ENCODE results near the gene PIH1D1.

PIH1D1 gene

DNA sequence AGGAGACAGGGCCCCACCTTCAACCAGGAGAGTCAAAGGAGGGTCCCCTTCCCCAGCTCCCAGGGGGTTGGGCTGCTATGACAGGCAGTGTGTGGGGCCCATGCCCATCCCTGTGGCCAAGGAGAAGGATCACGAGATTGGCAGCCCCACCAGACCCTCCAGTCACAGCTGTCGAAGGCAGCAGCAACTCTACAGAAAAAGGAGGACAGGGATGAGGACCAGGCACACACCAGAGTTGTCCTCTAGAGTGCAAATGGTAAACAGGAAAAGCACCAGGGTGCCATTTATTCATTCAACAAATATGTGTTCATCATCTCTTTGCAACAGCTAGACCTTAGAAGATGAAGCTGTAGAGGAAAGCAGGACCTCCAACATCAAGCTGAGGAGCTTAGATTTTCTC, 32.4 kb downstream of the PIH1D1 start:
- DNase-seq (ENCODE audit: low spot score) = no peak

- no peak for DNase-seq (ENCODE audit: low spot score)
Measured at GRCh38 chr19:49418511-49418910, 33.1 kb downstream of the PIH1D1 start.

DNA sequence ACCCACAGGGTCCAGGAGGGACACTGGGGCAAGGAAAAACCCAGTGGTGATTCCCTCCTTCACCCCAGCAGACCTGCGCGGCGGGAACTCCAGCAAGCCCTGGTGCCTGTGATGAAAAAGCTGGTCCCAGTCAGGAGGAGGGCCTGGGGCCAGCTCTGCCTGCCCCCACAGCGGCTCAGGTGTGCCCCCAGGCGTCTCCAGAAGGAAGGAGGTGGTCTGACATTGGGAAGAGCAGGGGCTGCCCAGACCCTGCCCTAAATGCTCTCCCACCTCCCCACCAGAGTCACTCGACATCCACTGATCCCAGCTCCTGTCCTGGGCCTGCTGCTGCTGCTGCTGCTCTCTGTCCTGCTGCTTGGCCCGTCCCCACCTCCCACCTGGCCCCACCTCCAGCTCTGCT, 34.5 kb downstream of the PIH1D1 start:
- no peak for DNase-seq (ENCODE audit: low spot score)

- no peak for DNase-seq (ENCODE audit: low spot score)
Measured at GRCh38 chr19:49415810-49416200, 35.8 kb downstream of the PIH1D1 start.

- no peak for DNase-seq (ENCODE audit: low spot score)
Measured at GRCh38 chr19:49415102-49415809, 36.4 kb downstream of the PIH1D1 start.

DNA sequence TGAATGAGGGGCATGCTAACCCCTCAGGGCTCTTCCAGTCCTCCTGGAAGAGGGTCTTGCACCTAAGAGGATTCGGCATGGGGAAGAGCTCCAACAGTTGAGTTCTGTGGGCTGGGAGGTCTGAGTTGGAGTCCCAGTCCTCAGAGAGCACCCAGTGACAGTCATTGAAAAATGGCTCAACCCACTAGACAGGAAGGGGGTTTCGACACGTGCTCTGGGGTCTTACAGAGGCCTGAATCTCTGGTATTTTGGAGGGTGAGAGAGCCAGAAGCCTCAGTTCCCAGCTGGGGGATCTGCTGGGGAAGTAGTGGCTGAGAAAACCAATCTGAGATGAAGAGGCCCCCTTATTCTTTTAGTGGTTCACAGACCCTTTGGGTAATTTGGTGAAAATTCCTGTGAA, 37.4 kb downstream of the PIH1D1 start:
- no peak for DNase-seq (ENCODE audit: low spot score)

GRCh38 chr19:49413348-49413747, 38.3 kb downstream of the PIH1D1 start:
- DNase-seq (ENCODE audit: low spot score) = no peak

GRCh38 chr19:49411681-49412326, 39.8 kb downstream of the PIH1D1 start:
- no peak for DNase-seq (ENCODE audit: low spot score)

DNA sequence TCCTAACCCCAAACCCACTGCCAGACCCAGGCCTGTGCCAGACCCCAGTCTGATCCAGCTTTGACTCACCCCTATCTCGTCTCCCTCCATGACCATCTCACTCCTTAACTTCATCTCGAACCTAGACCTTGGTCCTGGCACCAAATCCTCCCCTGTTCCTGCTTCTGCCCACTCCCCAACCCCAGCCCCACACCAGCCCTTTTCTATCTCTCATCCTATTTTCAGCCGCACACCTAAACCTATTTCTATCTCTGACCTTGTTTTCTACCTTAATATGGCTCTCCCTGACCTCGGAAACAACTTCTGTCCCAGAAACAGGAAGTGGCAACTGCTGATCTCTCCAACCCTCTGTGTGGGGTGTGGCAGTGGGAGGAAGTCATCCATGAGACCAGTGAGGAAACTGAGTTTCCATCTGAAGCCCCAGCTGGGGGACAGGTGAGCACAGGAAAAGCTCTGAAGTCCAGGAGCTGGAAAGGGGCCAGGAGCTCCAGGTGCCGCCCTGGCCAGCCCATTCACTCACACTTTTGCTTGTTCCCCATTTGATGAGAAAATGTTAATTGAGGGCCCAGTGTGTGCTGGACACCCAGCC, 42.1 kb downstream of the PIH1D1 start:
- DNase-seq (ENCODE audit: low spot score) = no peak

GRCh38 chr19:49408816-49409440, 42.7 kb downstream of the PIH1D1 start:
- DNase-seq (ENCODE audit: low spot score) = no peak

DNA sequence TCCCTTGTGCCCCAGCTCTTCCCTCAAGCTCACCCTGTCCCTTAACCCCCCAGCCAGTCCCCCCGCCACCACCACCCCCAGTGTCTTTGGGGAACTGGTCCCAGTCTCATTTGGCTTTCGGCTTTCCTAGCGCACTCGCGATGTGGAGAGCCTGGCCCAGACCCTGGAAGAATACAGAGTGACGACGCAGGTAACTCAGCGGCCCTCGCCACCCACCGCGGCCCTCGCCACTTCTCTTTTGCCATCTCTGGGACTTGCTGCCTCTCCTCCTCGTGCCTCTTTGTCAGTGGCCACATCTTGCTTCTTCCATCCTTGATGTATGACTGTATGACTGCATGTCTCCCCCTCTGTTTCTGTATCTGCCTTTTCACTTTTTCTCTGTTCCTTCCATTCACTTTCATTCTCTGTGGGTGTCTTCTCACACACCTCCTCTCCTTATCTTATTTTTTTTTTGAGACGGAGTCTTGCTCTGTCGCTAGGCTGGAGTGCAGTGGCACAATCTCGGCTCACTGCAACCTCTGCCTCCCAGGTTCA, 44.1 kb downstream of the PIH1D1 start:
- no peak for DNase-seq (ENCODE audit: low spot score)

DNA sequence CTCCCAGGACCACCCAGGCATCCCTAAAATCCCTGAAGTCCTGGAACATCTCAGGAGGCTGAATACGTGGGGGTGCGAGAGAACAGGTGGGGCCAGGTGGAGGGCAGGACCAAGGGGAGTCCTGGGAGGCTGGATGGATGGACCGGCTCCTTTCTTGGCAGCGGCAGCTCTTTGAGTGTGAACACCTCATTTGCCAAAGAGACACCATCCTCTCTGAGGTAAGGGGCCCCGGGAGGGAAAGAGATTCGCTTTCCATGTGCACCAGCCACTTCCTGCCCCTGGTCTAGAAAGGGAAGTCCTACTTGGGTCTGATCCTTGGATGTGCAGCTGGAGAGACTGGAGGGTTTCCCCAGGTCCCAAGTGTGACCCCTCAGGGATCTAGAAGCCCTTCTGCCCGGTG, 44.5 kb downstream of the PIH1D1 start:
- no peak for DNase-seq (ENCODE audit: low spot score)

DNA sequence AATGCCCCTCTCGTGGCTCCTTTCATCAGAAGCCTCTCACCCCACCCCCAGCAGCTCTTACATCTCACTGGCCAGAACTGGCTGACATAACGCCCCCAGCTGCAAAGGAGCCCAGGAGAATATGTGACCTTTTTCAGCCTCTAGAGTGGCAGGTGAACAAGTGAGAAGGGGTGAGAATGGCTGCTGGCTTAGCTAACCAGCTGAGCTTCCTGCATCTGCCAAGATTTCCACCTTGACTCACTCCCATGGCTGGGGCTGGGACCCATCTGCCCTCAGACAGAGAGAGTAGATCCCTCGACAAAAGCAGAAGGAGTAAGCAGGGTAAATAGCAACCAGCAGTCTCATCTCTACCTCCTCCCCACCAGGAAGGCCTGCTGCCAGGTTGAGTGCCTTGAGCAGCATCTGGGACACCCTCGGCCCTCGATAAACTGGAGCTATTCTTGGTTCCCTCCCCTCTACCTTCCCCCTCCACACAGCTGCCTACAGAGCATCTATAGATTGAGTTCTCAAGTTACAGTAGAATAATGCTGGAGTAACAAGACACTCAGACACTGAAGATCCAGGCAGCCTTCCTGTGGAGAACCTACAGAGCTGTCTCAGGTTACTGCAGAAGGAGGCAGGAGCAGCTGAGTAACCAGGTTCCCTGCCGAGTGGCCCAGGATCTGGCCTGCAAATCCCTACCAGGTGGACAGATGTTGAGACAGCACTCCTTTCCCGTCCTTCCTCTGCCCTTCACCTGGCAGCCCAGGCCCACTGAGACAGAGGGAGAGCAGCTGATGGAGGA, 48.0 kb downstream of the PIH1D1 start:
- no peak for DNase-seq (ENCODE audit: low spot score)

GRCh38 chr19:49400029-49400428, 51.6 kb downstream of the PIH1D1 start:
- no peak for DNase-seq (ENCODE audit: low spot score)

- DNase-seq (ENCODE audit: low spot score) = no peak
Measured at GRCh38 chr19:49398931-49399330, 52.7 kb downstream of the PIH1D1 start.

- no peak for DNase-seq (ENCODE audit: low spot score)
Measured at GRCh38 chr19:49398001-49398615, 53.5 kb downstream of the PIH1D1 start.

DNA sequence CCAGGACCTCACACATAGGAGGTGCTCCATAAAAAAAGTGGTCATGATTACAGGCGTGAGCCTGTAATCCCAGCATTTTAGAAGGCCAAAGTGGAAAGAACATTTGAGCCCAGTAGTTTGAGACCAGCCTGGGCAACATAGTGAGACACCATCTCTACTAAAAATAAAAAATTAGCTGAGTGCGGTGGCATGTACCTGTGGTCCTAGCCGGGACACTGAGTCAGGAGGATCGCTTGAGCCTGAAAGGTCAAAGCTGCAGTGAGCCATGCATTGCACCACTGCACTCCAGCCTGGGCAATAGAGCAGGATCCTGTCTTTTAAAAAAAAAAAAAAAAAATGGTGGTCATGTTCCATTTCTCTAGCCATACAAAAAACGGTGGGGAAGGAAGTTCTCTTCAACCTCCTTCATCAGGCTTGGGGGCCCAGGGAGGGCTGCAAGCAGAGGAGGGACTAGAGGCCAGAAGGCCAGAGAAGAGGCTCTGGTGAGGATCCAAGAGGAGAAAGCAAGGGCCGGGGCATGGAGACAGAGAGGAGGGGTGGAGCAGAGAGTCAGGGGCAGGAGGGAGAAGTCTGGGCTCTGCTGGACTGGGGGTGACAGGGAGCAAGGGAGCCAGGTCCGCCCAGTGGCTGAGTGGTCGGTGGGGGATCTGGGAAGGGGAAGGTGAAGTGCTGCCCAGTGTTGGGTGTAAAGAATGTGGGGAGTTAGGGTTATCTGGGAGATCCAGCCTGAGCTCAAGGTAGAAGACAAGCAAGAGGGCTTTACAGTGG, 54.7 kb downstream of the PIH1D1 start:
- DNase-seq (ENCODE audit: low spot score) = no peak
